Tibial artery (tissue), 4 donors: ENCODE results near the gene RPS29.

Experiments
- DNase-seq, 2 donors: peaks; one replicate each; pipeline ENCODE4 v3.0.0-alpha.2; 2019
- H3K27ac ChIP-seq, 2 donors: fragments of 200-600 bp; sonication (generic) in 1 of 2; 1 replicate in 1 of 2; 2 replicates in 1 of 2; pipeline ENCODE4 v1.5.1; 2018 to 2019; ENCODE audit warnings: mild to moderate bottlenecking in 1 of 2
- H3K27me3 ChIP-seq, 2 donors: fragments of 200-600 bp; sonication (generic) in 1 of 2; one replicate each; pipeline versions ENCODE4 v1.5.1 to v1.6.0; 2016 to 2019
- H3K36me3 ChIP-seq, 3 donors: fragments of 200-600 bp; sonication (generic) in 2 of 3; one replicate each; pipeline ENCODE4 v1.5.1; 2016 to 2019; ENCODE audit warnings: mild to moderate bottlenecking in 2 of 3
- H3K4me1 ChIP-seq, 4 donors: fragments of 200-600 bp; sonication (generic) in 2 of 4; 1 replicate in 3 of 4; 2 replicates in 1 of 4; pipeline ENCODE4 v1.5.1; 2016 to 2019
- H3K4me3 ChIP-seq, 2 donors: fragments of 200-600 bp; sonication (generic) in 1 of 2; 1 replicate in 1 of 2; 2 replicates in 1 of 2; pipeline ENCODE4 v1.5.1; 2018 to 2019; ENCODE audit warnings: mild to moderate bottlenecking in 2 of 2
- H3K9me3 ChIP-seq, 3 donors: fragments of 200-600 bp; sonication (generic) in 1 of 3; one replicate each; pipeline ENCODE4 v1.5.1; 2016 to 2019
- intact Hi-C: fragments of 100-400 bp; cut with DNase I; formaldehyde crosslinking; loops from one replicate; pipeline ENCODE4 v1.15.0; 2023; ENCODE audit warnings: low total_unique reads
- TF ChIP-seq, protein P1 (sequence below), 2 experiments: fragments of 200-600 bp in 1 of 2; fragments of 450-650 bp in 1 of 2; IDR thresholded peaks; one replicate each; pipeline ENCODE4 v1.5.1; 2017 to 2019; ENCODE audit warnings: antibody characterized with exemption in 2 of 2, mild to moderate bottlenecking in 1 of 2, moderate library complexity in 1 of 2

Gene RPS29

GRCh38 chr14:49585803-49586672, at the start of gene RPS29:
RPS29 (minus strand) TSS chr14:49586380; CDS start chr14:49586346, 34 bp downstream.
- TF ChIP-seq, protein P1, sequence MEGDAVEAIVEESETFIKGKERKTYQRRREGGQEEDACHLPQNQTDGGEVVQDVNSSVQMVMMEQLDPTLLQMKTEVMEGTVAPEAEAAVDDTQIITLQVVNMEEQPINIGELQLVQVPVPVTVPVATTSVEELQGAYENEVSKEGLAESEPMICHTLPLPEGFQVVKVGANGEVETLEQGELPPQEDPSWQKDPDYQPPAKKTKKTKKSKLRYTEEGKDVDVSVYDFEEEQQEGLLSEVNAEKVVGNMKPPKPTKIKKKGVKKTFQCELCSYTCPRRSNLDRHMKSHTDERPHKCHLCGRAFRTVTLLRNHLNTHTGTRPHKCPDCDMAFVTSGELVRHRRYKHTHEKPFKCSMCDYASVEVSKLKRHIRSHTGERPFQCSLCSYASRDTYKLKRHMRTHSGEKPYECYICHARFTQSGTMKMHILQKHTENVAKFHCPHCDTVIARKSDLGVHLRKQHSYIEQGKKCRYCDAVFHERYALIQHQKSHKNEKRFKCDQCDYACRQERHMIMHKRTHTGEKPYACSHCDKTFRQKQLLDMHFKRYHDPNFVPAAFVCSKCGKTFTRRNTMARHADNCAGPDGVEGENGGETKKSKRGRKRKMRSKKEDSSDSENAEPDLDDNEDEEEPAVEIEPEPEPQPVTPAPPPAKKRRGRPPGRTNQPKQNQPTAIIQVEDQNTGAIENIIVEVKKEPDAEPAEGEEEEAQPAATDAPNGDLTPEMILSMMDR (IDR thresholded peaks at IDR 0.05): no peak
- peak; percentile 98 to 99 for DNase-seq
- Histone ChIP-seq H3K27ac (peak within 1 kb of the TSS; percentile 81 to 89), H3K27me3 (no peaks in the 10 kb centered on the region), H3K4me1 (peaks cover 0 to 25% (median 16%) of the 10 kb centered on the region in 4 donors), H3K4me3 (peak within 1 kb of the TSS; percentile 74 to 96), H3K9me3 (no peaks in the 10 kb centered on the region), H3K36me3 (peaks cover 7 to 29% (median 22%) of the 10 kb centered on the region in 3 donors)
- intact Hi-C loops: no loop called here

DNA sequence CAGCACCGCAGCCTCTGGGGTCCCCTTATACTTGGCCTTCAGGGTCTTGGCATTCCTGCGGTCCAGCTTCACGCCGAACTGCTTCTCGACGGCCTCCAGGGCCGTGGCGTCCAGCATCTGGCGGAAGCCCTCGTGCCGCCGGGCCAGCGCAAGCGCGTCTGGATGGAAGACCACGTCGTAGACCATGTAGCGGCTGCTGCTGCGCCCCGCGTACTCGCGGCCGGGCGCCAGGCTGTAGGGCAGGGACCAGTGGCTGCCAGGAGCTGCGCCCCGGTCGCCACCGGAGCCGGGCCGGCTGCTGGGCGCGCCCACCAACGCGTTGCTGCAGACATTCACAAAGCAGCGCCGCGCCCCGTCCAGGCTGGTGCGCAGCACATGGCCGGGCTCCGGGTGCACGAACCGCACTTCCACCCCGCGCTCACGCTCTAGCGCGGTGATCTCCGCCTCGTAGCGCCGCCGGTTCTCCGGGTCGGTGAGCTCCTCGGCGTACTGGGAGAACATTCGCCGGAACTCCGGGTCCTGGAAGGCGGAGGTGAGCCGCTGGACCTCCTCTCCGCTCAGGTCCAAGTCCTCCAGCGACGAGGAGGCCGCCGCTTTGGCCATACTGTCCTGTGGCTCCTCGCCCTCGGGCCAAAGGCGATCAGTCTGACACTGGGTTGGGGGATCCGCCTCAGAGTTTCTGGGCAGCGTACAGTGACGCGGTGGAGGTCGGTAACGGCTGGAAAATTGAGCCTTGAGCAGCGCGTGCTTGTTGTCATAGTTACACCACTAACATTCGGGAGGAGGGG, 48.6 kb upstream of the RPS29 start, which contains the start of gene DNAAF2:
Gene DNAAF2, minus strand, starts transcription at position 698 of the 788 bp plus-strand sequence. Its CDS starts 95 bp downstream, at position 603.
- peak within 1 kb of the TSS; percentile 81 to 95 for H3K27ac ChIP-seq
- H3K9me3 ChIP-seq: no peaks in the 10 kb centered on the region
- intact Hi-C loops: loop anchor here (2.0 to 10.0 kb wide), 4 partner anchors 58 to 480 kb away; partner anchors contain the start of genes KLHDC1, KLHDC2, NEMF and VCPKMT
- H3K27me3 ChIP-seq: no peaks in the 10 kb centered on the region
- peak; percentile 60 to 72 for DNase-seq
- TF ChIP-seq, protein P1 (IDR thresholded peaks at IDR 0.05): peak in 1 of 2 experiments; percentile 4
- peak within 1 kb of the TSS; percentile 73 to 88 for H3K4me3 ChIP-seq
- peaks cover 0 to 54% (median 25%) of the 10 kb centered on the region in 4 donors for H3K4me1 ChIP-seq
- peaks cover 0 to 7% (median 0%) of the 10 kb centered on the region in 3 donors for H3K36me3 ChIP-seq

DNA sequence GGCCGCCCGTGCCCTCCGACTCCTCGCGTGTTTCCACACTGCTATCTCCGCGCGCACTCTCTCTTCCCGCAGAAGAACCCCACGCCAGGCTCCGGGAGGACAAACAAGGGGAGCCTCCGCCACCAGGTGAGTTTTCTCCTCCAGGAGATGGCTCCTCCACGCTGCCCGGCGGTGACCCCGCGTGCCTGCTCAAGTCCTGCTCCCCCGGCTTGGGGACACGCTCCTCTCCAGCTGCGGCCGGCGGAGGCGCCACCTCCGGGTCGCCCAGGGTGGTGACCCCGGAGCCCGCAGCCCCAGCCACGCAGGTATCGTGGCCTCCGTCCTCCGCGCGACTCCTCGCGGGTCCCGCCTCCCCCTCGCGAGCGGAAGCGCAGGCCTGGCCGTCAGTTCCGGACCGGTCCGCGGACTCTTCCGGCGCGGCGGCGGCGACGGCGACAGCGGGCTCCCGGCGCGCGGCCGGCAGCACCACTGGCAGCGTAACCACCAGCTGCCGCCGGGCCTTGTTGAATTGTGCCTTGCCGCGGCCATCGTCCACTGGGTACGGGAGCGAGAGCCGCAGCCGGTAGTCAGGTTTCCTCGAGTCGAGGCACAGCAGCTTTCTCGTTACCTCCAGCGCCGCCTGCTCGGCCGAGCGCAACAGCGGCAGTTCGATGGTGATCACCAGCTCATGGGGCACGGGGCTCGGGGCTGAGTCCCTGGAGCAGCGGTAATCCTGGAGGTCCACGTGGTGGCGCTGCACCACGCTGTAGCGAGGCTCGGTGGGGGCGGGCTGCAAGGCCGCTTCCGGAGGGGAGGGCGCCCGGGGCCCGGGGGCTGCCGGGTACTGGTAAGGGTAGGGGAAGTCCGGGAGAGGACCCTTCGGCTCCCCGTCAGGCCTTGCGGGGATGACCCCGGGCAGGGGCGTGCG, 47.7 kb upstream of the RPS29 start:
- Histone ChIP-seq H3K4me1 (peaks cover 0 to 47% (median 25%) of the 10 kb centered on the region in 4 donors), H3K36me3 (peaks cover 0 to 12% (median 0%) of the 10 kb centered on the region in 3 donors), H3K9me3 (no peaks in the 10 kb centered on the region), H3K27me3 (no peaks in the 10 kb centered on the region), H3K4me3 (peak overlapping the region; percentile 73 to 88), H3K27ac (peak overlapping the region; percentile 81 to 95)
- peak; percentile 91 to 96 for DNase-seq
- intact Hi-C loops: loop anchor here (2.0 to 10.0 kb wide), 4 partner anchors 58 to 481 kb away; partner anchors contain the start of genes KLHDC1, KLHDC2, NEMF and VCPKMT
- TF ChIP-seq, protein P1 (IDR thresholded peaks at IDR 0.05): peak; percentile 73 to 83

DNA sequence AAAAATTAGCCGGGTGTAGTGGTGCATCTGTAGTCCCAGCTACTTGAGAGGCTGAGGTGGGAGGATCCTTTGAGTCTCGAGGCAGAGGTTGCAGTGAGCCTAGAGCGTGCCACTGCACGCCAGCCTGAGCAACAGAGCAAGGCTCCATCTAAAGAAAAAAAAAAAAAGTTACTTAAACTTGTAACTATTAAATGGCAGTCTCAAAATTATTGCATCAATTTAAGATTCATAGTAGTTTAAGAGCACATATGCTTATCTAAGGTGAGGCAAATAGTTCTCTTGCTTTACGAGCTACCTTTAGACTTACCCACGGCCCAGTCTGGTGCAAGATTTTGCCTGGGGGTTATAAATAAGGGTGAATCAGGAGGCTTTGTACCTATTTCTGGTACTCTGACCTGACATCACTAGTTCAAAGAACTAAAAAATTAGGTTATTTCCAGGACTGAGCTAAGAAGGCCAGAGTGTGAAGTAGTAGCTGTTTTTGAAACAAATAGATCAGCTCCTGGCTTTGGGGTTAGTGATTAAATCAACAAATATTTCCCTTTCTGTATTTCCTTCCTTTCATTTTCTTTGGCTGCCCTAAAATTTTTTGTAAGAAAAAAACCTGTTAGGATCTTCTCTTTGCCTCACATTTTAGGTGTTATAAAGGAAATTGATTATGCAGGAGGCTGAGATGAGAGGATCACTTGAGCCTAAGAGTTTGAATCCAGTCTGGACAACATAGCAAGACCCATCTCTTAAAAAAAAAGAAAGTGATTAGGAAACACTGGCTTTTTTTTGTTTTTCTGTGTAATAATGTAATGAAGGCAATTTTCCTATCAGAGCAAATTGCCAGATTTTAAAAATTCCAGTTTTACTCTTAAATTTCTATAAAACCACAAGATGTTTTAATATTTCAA, 38.0 kb upstream of the RPS29 start:
- Histone ChIP-seq H3K36me3 (peaks cover 0 to 25% (median 2%) of the 10 kb centered on the region in 3 donors), H3K4me1 (peaks cover 0 to 39% (median 19%) of the 10 kb centered on the region in 4 donors), H3K27ac (no peak overlapping the region), H3K9me3 (no peaks in the 10 kb centered on the region), H3K27me3 (no peaks in the 10 kb centered on the region), H3K4me3 (no peak overlapping the region)
- intact Hi-C loops: no loop called here
- no peak for DNase-seq
- TF ChIP-seq, protein P1 (IDR thresholded peaks at IDR 0.05): no peak
